Type B pancreatic cell (in vitro differentiated cells): ENCODE data around the gene ZNF337. TPM values are rescaled to one million over a fixed set of nuclear protein-coding genes. Genes with fewer than 3 reads are reported as not detected.
"Not testable (repeated sequence)": the region's sequence is repeated elsewhere in the genome, so short reads cannot be mapped to it uniquely, and the experiment has no call there.

Experiments used
- DNase-seq: peaks from one replicate; pipeline ENCODE4 v3.0.0; 2021; ENCODE audit warnings: mixed read lengths; ENCODE audit not compliant: unreplicated experiment; ENCODE audit errors: extremely low spot score
- H3K27ac Mint-ChIP-seq: 2 replicates; pipeline ENCODE4 v1.8.0; 2021; ENCODE audit warnings: mild to moderate bottlenecking, mixed read lengths
- H3K27me3 Mint-ChIP-seq: 2 replicates; pipeline ENCODE4 v1.8.0; 2021; ENCODE audit warnings: mixed read lengths
- H3K36me3 Mint-ChIP-seq: 2 replicates; pipeline ENCODE4 v1.8.0; 2021; ENCODE audit warnings: mixed read lengths
- H3K4me1 Mint-ChIP-seq: one replicate; pipeline ENCODE4 v1.8.0; 2021; ENCODE audit warnings: mixed read lengths; ENCODE audit not compliant: unreplicated experiment
- H3K4me3 Mint-ChIP-seq: 2 replicates; pipeline ENCODE4 v1.8.0; 2021; ENCODE audit warnings: mild to moderate bottlenecking, mixed read lengths
- H3K9me3 Mint-ChIP-seq: 2 replicates; pipeline ENCODE4 v1.8.0; 2021; ENCODE audit warnings: mixed read lengths
- CTCF ChIP-seq: fragments of 200-600 bp; sonication (generic); conservative IDR thresholded peaks from 2 replicates; pipeline ENCODE4 v1.5.0; 2021; ENCODE audit warnings: antibody characterized with exemption, mild to moderate bottlenecking
- total RNA-seq: library from RNA; stranded (reverse); gene quantifications from 2 replicates; pipeline ENCODE4 v1.2.1, GENCODE V29; 2021; ENCODE audit warnings: low replicate concordance

The ZNF337 gene
- total RNA-seq, 1 donor from 2014 or later, result 20.2 TPM

- DNase-seq, result no peak
- H3K27ac Mint-ChIP-seq, result no peak overlapping the region
- peaks cover 24% of the 10 kb centered on the region for H3K36me3 Mint-ChIP-seq
- H3K4me1 Mint-ChIP-seq, result peaks cover 5% of the 10 kb centered on the region
- H3K27me3 Mint-ChIP-seq, result no peaks in the 10 kb centered on the region
- H3K4me3 Mint-ChIP-seq, result no peak overlapping the region
- H3K9me3 Mint-ChIP-seq, result no peaks in the 10 kb centered on the region
- TF ChIP-seq CTCF, result no peak
Measured at GRCh38 chr20:25692499-25692898, 4.2 kb downstream of the ZNF337 start.

- Mint-ChIP-seq H3K4me3 (no peak overlapping the region), H3K4me1 (peaks cover 5% of the 10 kb centered on the region), H3K36me3 (peaks cover 24% of the 10 kb centered on the region), H3K27me3 (no peaks in the 10 kb centered on the region), H3K9me3 (no peaks in the 10 kb centered on the region), H3K27ac (no peak overlapping the region)
- no peak for DNase-seq
- no peak for TF ChIP-seq CTCF
Measured at GRCh38 chr20:25690427-25690826, 6.2 kb downstream of the ZNF337 start.

GRCh38 chr20:25686081-25687067, 10.3 kb downstream of the ZNF337 start:
- no peaks in the 10 kb centered on the region for H3K4me1 Mint-ChIP-seq
- no peak overlapping the region for H3K27ac Mint-ChIP-seq
- H3K27me3 Mint-ChIP-seq, result no peaks in the 10 kb centered on the region
- H3K9me3 Mint-ChIP-seq, result no peaks in the 10 kb centered on the region
- no peak for DNase-seq
- peaks cover 26% of the 10 kb centered on the region for H3K36me3 Mint-ChIP-seq
- no peak overlapping the region for H3K4me3 Mint-ChIP-seq
- TF ChIP-seq CTCF, result no peak

- H3K36me3 Mint-ChIP-seq, result peaks cover 31% of the 10 kb centered on the region
- H3K27me3 Mint-ChIP-seq, result no peaks in the 10 kb centered on the region
Measured at GRCh38 chr20:25685276-25686080, 11.2 kb downstream of the ZNF337 start.

GRCh38 chr20:25683826-25684225, 12.8 kb downstream of the ZNF337 start:
- not testable (repeated sequence) for H3K4me1 Mint-ChIP-seq, DNase-seq, H3K27ac Mint-ChIP-seq, H3K27me3 Mint-ChIP-seq, H3K9me3 Mint-ChIP-seq, H3K4me3 Mint-ChIP-seq
- peaks cover 30% of the 10 kb centered on the region for H3K36me3 Mint-ChIP-seq

More at GRCh38 chr20:25685276-25686080, 11.2 kb downstream of the ZNF337 start:
- H3K9me3 Mint-ChIP-seq, result no peaks in the 10 kb centered on the region
- TF ChIP-seq CTCF, result no peak
- H3K4me3 Mint-ChIP-seq, result no peak overlapping the region
- no peak for DNase-seq
- no peaks in the 10 kb centered on the region for H3K4me1 Mint-ChIP-seq
- H3K27ac Mint-ChIP-seq, result no peak overlapping the region
